RWPE2 (cell line): ENCODE measurements around the gene PUM1.

Experiments
- ATAC-seq: fragments of 200-7000 bp; cut with Tn5 transposase; 3 replicates; pipeline ENCODE4 v1.9.1; 2021; ENCODE audit warnings: low read depth
- DNase-seq: peaks from one replicate; pipeline ENCODE4 v3.0.0-alpha.2; 2020; ENCODE audit warnings: low spot score
- H3K27ac ChIP-seq: fragments of 450-650 bp; 2 replicates; pipeline ENCODE4 v1.5.1; 2017; ENCODE audit warnings: mild to moderate bottlenecking; ENCODE audit not compliant: poor library complexity, severe bottlenecking
- H3K27me3 ChIP-seq: fragments of 250-450 bp; sonication (Bioruptor Pico); 2 replicates; pipeline ENCODE4 v1.5.1; 2021; ENCODE audit warnings: mild to moderate bottlenecking, moderate library complexity; ENCODE audit not compliant: insufficient read depth, poor library complexity, severe bottlenecking
- H3K36me3 ChIP-seq: fragments of 250-450 bp; sonication (Bioruptor Pico); 2 replicates; pipeline ENCODE4 v1.5.1; 2020; ENCODE audit warnings: low read depth, mild to moderate bottlenecking, moderate library complexity
- H3K4me1 ChIP-seq: fragments of 250-450 bp; sonication (Bioruptor Pico); 2 replicates; pipeline ENCODE4 v1.5.1; 2021; ENCODE audit warnings: mild to moderate bottlenecking, moderate library complexity; ENCODE audit not compliant: insufficient read depth, poor library complexity, severe bottlenecking
- H3K4me3 ChIP-seq: fragments of 250-450 bp; sonication (Bioruptor Pico); 2 replicates; pipeline ENCODE4 v1.5.1; 2021; ENCODE audit warnings: mild to moderate bottlenecking, moderate library complexity; ENCODE audit not compliant: severe bottlenecking
- H3K9me3 ChIP-seq: fragments of 250-450 bp; sonication (Bioruptor Pico); 2 replicates; pipeline ENCODE4 v1.5.1; 2021; ENCODE audit warnings: mild to moderate bottlenecking, moderate library complexity; ENCODE audit not compliant: severe bottlenecking
- TF ChIP-seq, protein P1 (sequence below): fragments of 450-650 bp; IDR thresholded peaks from one replicate; pipeline ENCODE4 v1.5.1; 2017; ENCODE audit warnings: mild to moderate bottlenecking, moderate library complexity; ENCODE audit not compliant: poor library complexity, severe bottlenecking

PUM1 gene

DNA sequence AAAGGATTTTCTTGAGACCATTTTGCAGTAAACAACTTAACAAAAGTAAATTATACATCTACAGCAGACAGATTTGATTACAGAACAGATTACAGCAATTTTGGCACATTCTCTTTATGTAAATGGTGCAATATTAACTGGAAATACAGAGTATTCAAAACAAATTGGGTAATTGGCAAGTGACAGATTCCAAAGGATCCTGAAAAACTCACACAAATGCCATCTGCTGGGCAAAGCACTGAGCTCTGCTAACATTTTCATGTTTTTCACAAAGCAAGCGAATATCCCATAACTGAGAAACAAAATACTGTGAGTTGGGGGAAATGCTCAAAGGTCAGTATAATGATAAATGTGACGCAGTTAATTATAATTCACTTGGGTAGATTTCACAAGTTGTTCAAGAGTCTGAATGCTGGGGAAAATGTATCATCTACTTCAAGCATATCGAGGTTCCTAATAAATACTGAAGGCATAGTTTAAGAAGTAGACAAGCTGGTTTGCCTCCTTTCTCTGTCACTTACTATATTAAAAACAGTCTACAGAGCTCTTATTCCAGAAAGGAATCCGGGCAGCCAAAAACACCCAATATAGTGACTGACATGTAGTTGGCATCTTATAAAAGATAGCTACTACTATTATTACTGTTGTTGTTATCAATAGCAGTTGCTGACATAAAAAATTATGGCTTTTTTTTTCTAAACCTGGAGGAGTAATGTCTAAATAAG is 81.2 kb downstream of the PUM1 start:
- DNase-seq (no peak), ATAC-seq (no peak)
- Histone ChIP-seq H3K9me3 (no peaks in the 10 kb centered on the region), H3K4me1 (no peaks in the 10 kb centered on the region), H3K27ac (no peak overlapping the region), H3K4me3 (no peak overlapping the region), H3K27me3 (no peaks in the 10 kb centered on the region), H3K36me3 (peaks cover 76% of the 10 kb centered on the region)
- TF ChIP-seq, protein P1, sequence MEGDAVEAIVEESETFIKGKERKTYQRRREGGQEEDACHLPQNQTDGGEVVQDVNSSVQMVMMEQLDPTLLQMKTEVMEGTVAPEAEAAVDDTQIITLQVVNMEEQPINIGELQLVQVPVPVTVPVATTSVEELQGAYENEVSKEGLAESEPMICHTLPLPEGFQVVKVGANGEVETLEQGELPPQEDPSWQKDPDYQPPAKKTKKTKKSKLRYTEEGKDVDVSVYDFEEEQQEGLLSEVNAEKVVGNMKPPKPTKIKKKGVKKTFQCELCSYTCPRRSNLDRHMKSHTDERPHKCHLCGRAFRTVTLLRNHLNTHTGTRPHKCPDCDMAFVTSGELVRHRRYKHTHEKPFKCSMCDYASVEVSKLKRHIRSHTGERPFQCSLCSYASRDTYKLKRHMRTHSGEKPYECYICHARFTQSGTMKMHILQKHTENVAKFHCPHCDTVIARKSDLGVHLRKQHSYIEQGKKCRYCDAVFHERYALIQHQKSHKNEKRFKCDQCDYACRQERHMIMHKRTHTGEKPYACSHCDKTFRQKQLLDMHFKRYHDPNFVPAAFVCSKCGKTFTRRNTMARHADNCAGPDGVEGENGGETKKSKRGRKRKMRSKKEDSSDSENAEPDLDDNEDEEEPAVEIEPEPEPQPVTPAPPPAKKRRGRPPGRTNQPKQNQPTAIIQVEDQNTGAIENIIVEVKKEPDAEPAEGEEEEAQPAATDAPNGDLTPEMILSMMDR: no peak

DNA sequence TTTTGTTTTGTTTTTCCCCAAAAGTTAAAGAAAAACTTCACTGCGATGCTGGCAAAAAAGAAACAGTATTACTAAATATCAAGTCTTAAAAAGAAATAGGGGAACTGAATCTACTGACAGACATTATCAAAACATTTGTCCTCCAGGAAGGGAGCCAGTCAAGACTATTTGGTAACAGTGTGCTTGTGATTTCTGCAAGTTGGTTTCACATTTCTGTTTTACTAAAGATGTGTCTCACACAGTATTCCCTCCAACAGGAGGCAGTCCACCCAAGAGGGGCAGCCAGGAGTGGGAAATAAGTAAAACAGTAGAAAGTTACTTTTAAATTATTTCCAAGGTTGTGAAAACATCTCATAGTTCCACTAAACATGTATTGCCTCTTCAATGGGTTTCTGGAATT is 82.6 kb downstream of the PUM1 start:
- no peak overlapping the region for H3K27ac ChIP-seq
- no peaks in the 10 kb centered on the region for H3K27me3 ChIP-seq
- no peak for DNase-seq
- TF ChIP-seq, protein P1: no peak
- H3K4me1 ChIP-seq: no peaks in the 10 kb centered on the region
- ATAC-seq: no peak
- H3K9me3 ChIP-seq: no peaks in the 10 kb centered on the region
- peaks cover 78% of the 10 kb centered on the region for H3K36me3 ChIP-seq
- H3K4me3 ChIP-seq: no peak overlapping the region

DNA sequence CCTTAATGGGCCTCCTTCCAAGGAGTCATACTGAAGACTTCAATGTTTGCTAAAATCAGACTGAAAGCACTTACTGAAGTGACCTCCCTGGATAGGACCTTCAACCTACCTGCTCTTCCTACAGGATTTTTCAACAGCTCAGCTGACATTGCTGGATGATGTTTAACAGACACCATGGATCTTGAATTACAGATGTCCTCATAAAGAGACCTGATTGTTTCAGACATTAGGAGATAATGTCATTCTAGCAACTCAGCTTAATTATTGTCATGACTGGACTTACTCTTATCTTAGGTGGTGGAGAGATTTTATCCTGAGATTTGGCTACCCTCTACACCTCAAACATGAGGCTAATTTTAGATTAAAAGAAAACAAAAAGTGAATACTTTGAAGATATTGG is 83.1 kb downstream of the PUM1 start:
- no peaks in the 10 kb centered on the region for H3K27me3 ChIP-seq
- peaks cover 4% of the 10 kb centered on the region for H3K4me1 ChIP-seq
- peaks cover 78% of the 10 kb centered on the region for H3K36me3 ChIP-seq
- no peak overlapping the region for H3K27ac ChIP-seq
- H3K9me3 ChIP-seq: no peaks in the 10 kb centered on the region
- TF ChIP-seq, protein P1: no peak
- no peak for ATAC-seq
- no peak overlapping the region for H3K4me3 ChIP-seq
- DNase-seq: no peak

DNA sequence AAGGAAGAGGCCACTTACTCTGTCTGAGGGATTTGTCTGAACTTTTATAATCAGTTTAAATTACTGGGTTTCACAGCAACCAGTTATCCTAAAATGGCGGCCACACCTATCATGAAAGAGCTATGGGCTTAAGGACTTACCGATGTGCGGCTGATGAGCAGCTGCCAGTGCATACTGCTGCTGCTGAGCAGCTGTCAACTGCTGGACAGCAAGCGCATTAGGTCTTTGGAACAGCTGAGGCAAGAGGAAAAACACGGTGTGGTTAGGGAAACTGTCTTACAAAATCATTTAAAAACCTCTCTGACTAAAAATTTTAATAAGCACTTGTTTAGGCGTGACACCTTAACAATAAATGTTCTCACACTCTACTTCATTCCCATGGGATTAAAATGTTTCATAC is 84.3 kb downstream of the PUM1 start:
- Histone ChIP-seq H3K36me3 (peaks cover 80% of the 10 kb centered on the region), H3K27ac (no peak overlapping the region), H3K4me1 (peaks cover 10% of the 10 kb centered on the region), H3K27me3 (no peaks in the 10 kb centered on the region), H3K4me3 (no peak overlapping the region), H3K9me3 (no peaks in the 10 kb centered on the region)
- TF ChIP-seq, protein P1: no peak
- DNase-seq (no peak), ATAC-seq (no peak)

DNA sequence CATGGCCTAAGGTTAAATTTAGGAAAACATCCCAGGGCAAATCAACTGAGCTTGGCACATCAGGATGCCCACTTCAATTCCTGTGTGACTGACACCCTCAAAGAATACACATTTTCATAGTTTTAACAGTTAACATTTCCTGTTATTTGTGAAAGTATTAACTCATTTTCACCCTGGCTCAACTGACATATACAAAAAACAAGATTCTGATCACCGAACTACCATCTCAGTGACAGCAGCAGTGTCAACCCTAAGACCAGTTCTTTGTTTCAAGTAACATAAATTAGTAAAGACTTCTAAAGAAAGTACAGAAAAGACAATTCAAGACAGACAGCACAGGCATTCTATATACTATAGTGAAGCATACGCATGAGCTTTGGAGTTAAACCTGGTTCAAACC is 88.0 kb downstream of the PUM1 start:
- Histone ChIP-seq H3K27me3 (no peaks in the 10 kb centered on the region), H3K27ac (no peak overlapping the region), H3K36me3 (peaks cover 93% of the 10 kb centered on the region), H3K9me3 (no peaks in the 10 kb centered on the region), H3K4me3 (no peak overlapping the region), H3K4me1 (peaks cover 10% of the 10 kb centered on the region)
- TF ChIP-seq, protein P1: no peak
- no peak for DNase-seq
- ATAC-seq: no peak
